Subcutaneous adipose tissue (tissue), 4 donors: ENCODE measurements around the gene SH3RF1. TPM values are rescaled to one million over a fixed set of nuclear protein-coding genes. Genes with fewer than 3 reads are reported as not detected.

Source experiments
- total RNA-seq, 4 donors: library from RNA; depleted of rRNA; stranded (reverse); fragments of >200 nt; gene quantifications; one replicate each; pipeline ENCODE4 v1.1.0, GENCODE V29; 2016
- TF ChIP-seq, protein P1 (sequence below): fragments of 450-650 bp; IDR thresholded peaks from one replicate; pipeline ENCODE4 v1.5.1; 2016; ENCODE audit warnings: low read depth, mild to moderate bottlenecking, control low read depth, antibody characterized with exemption, moderate library complexity

SH3RF1 gene
- total RNA-seq, 4 donors from 2014 or later: 12.9 to 36.9 (median 20.8) TPM

DNA sequence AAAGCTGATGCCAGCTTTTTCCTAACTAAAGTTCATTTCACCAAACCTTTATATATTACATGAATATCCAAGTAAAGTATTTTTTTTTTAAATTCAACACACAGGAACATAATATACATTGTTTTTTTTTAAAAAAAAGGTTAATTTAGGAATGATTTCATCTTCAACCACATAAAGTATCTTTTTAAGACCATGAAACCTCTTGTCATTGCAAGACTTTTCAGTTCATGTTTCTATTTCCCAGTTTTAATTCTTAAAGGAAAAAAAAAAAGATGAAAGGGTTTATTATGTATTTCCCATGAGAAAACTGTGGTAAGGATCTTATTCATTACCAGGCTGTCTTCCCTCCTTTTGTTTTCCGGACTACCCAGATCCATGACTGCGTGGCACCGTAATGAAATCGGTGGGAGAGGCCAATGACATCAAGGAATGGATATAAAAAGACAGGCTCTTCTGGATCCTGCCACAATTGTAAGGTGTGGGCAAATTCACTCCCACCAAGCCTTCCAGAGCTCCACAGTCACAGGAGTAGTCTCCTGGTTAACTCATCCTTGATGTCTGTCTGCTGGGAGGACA lies 176.0 kb downstream of the SH3RF1 start:
- TF ChIP-seq, protein P1, sequence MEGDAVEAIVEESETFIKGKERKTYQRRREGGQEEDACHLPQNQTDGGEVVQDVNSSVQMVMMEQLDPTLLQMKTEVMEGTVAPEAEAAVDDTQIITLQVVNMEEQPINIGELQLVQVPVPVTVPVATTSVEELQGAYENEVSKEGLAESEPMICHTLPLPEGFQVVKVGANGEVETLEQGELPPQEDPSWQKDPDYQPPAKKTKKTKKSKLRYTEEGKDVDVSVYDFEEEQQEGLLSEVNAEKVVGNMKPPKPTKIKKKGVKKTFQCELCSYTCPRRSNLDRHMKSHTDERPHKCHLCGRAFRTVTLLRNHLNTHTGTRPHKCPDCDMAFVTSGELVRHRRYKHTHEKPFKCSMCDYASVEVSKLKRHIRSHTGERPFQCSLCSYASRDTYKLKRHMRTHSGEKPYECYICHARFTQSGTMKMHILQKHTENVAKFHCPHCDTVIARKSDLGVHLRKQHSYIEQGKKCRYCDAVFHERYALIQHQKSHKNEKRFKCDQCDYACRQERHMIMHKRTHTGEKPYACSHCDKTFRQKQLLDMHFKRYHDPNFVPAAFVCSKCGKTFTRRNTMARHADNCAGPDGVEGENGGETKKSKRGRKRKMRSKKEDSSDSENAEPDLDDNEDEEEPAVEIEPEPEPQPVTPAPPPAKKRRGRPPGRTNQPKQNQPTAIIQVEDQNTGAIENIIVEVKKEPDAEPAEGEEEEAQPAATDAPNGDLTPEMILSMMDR: no peak

- TF ChIP-seq, protein P1: no peak
Observed at GRCh38 chr4:169092889-169093522, 177.8 kb downstream of the SH3RF1 start.

- TF ChIP-seq, protein P1: no peak
Observed at GRCh38 chr4:169090484-169091215, 180.1 kb downstream of the SH3RF1 start.

DNA sequence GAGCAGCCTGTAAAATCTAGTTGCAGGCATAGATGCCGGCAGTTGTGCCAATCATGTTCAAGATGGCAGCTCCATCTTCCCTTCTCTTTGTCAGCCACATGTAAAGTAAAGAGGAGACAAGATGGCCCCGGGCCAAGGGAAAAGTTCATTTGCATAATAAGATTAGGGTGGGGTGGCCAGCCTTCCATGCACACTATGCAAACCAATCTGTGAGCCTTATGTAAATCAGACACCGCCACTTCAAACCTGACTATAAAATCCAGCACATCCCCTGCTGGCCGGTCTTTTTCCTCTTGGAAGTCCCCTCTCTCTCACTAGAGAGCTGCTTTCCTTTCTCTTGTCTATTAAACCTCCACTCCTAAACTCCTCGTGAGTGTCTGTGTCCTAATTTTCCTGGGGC lies 181.8 kb downstream of the SH3RF1 start:
- TF ChIP-seq, protein P1: no peak

DNA sequence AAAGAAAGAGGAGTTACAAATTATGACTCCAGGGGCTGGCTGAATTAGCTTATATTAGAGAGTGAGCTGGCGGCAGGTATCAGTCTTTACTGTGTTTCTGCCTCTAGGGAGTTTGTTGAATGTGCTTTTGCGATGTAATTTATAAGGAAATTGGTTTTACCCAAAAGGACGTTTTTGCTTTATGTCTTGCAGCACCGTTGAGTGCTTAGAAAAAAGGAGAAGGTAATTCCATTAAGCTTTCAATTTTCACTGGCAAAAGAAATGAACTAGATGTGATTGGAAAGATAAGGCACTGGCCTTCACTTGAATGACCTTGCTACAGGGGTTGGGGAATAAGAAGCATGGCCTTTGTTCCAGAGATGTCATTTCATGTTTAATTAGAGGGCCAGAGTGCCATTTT lies 185.8 kb downstream of the SH3RF1 start:
- TF ChIP-seq, protein P1: no peak

DNA sequence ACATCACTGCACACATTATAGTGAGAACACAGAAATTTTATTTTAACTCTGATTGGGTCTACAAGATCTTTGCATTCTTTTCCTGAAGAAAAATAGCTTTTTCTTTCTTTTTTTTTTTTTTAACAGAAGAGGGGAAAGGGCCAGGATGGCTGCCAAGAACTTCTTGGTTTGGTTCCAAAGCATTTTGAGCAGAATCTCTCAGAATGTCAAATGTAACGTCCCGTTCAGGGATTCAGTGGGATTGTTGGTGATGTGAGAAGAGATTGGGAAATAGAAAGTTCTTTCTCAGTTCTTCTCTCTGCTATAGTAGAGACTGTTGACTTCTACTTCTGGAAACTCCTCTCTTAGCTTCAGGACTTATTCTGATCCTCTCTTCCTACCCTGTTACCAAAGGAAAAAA lies 189.8 kb downstream of the SH3RF1 start:
- TF ChIP-seq, protein P1: no peak

DNA sequence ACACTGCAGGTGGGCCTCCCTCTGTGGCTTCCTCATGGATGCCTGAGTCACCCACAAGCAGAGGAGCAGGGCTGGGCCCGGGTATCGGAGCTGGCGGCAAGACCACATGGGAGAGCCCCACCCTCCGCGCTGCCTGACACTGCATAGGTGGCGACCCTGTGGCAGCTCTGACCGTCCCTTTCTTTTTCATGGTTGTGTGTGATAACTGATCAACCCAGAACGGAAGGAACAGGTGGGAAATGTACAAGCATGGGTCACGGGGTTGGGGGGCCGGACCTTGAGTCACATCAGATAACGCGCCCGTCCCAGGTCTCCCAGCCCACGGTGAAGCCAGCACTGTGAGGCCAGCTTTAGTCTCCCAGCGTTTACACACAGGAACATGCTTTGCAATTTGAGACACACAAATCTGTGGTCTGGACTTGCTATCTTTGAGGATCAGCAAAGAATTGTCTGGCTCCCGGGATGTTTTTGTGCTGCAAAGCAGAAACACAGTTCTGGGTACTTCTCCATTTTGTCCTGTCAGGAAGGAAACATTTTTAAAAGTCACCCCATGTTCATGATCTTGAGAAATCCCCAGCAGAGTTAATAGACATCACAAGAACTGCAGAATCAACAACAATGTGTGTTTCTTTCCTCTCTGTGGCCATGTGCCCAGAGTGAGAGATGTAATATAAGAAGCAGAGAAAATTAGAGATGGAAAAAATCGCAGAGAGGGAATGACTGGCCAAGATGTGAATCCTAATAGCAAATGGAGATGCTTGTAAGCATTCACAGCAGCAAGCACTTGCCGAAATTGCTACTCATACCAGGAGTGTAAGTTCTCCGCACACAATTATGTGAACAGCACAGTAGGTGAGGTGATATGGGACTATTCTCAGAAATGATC lies 190.6 kb downstream of the SH3RF1 start:
- TF ChIP-seq, protein P1: no peak
